Mesendoderm (in vitro differentiated cells): ENCODE results near the gene DOK6.
A peak's percentile ranks its signal among the peaks of the same experiment; 100 is the strongest.

Source experiments
- DNase-seq: peaks from one replicate; pipeline ENCODE4 v3.0.0; 2013
- H2AK5ac ChIP-seq: 2 replicates; pipeline ENCODE4 v1.6.1; 2013; ENCODE audit warnings: low read length, inconsistent platforms
- H2BK120ac ChIP-seq: 2 replicates; pipeline ENCODE4 v1.6.1; 2013; ENCODE audit warnings: low read depth, mild to moderate bottlenecking, low read length, moderate library complexity, mixed read lengths
- H2BK15ac ChIP-seq: replicated peaks from 2 replicates; pipeline ENCODE4 v1.6.1; 2013; ENCODE audit warnings: low read depth, mild to moderate bottlenecking, moderate library complexity
- H2BK5ac ChIP-seq: 2 replicates; pipeline ENCODE4 v1.6.1; 2013; ENCODE audit warnings: low read length, inconsistent platforms
- H3K18ac ChIP-seq: 2 replicates; pipeline ENCODE4 v1.6.1; 2013; ENCODE audit warnings: mild to moderate bottlenecking, low read length, mixed read lengths
- H3K23ac ChIP-seq: one replicate; pipeline ENCODE4 v1.6.1; 2013; ENCODE audit warnings: low read length
- H3K27ac ChIP-seq: 2 replicates; pipeline ENCODE4 v1.5.1; 2013; ENCODE audit warnings: low read depth, mild to moderate bottlenecking, inconsistent platforms, low read length, moderate library complexity
- H3K27me3 ChIP-seq: 2 replicates; pipeline ENCODE4 v1.6.1; 2013; ENCODE audit warnings: low read length, control low read depth, mild to moderate bottlenecking, inconsistent platforms; ENCODE audit not compliant: insufficient read depth, poor library complexity
- H3K36me3 ChIP-seq: 2 replicates; pipeline ENCODE4 v1.6.1; 2013; ENCODE audit warnings: low read length, inconsistent platforms; ENCODE audit not compliant: control insufficient read depth, insufficient read depth
- H3K4ac ChIP-seq: one replicate; pipeline ENCODE4 v1.6.1; 2013; ENCODE audit warnings: low read depth, mild to moderate bottlenecking, low read length, moderate library complexity
- H3K4me1 ChIP-seq: 2 replicates; pipeline ENCODE4 v1.6.1; 2013; ENCODE audit warnings: low read depth, low read length, inconsistent platforms; ENCODE audit not compliant: control insufficient read depth
- H3K4me2 ChIP-seq: 2 replicates; pipeline ENCODE4 v1.6.1; 2013; ENCODE audit warnings: low read length
- H3K4me3 ChIP-seq: 2 replicates; pipeline ENCODE4 v1.5.1; 2013; ENCODE audit warnings: mild to moderate bottlenecking, low read length
- H3K56ac ChIP-seq: one replicate; pipeline ENCODE4 v1.6.1; 2013; ENCODE audit warnings: low read length
- H3K79me1 ChIP-seq: 2 replicates; pipeline ENCODE4 v1.6.1; 2013; ENCODE audit warnings: low read length, inconsistent platforms
- H3K79me2 ChIP-seq: 2 replicates; pipeline ENCODE4 v1.6.1; 2013; ENCODE audit warnings: mild to moderate bottlenecking, low read length; ENCODE audit not compliant: control insufficient read depth, insufficient read depth
- H3K9ac ChIP-seq: 2 replicates; pipeline ENCODE4 v1.6.1; 2013; ENCODE audit warnings: low read length, inconsistent platforms
- H4K5ac ChIP-seq: one replicate; pipeline ENCODE4 v1.6.1; 2013; ENCODE audit warnings: low read length
- H4K8ac ChIP-seq: one replicate; pipeline ENCODE4 v1.6.1; 2013; ENCODE audit warnings: low read depth, mild to moderate bottlenecking, control low read depth, low read length, moderate library complexity
- WGBS: extraction: QIAGEN DNeasy Blood & Tissue Kit; methylation state at CpG from one replicate; pipeline ENCODE4 v1.1.7; 2013; ENCODE audit warnings: low lambda C conversion rate, missing lambda C conversion rate; ENCODE audit not compliant: insufficient coverage; ENCODE audit errors: extremely low coverage; 5-methylcytosine and 5-hydroxymethylcytosine counted together

Gene DOK6

DNA sequence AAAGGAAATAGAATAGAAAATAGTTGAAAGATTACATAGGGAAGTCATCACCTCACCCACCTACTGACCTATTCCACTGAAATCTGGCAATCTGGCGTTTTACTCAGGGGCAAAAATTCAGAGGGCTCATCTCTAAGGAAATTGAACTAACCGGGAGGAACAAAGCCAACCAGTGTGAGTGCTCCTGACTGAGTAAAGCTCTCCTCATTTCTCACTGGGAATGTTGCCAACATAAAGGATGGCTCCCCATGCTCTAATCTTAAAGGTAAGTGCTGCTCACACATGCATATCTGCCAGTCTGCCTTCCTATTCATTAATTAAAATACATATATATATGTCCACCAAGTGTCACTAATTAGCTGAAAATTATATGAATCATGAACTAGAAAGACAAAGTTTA, 13.5 kb upstream of the DOK6 start:
- Histone ChIP-seq H3K4me1 (no peaks in the 10 kb centered on the region), H3K18ac (no peak overlapping the region), H2BK15ac (no peak overlapping the region), H3K27ac (no peak overlapping the region), H2BK120ac (no peak overlapping the region), H3K56ac (no peak overlapping the region), H2BK5ac (no peak overlapping the region), H3K27me3 (no peaks in the 10 kb centered on the region), H3K23ac (no peak overlapping the region), H4K8ac (no peak overlapping the region), H3K9ac (no peak overlapping the region), H3K36me3 (no peaks in the 10 kb centered on the region), H2AK5ac (no peak overlapping the region), H3K79me2 (no peaks in the 10 kb centered on the region), H3K4ac (no peak overlapping the region), H3K4me3 (no peak overlapping the region), H3K79me1 (no peaks in the 10 kb centered on the region), H4K5ac (no peak overlapping the region), H3K4me2 (no peak overlapping the region)
- no CpG with 5 or more reads among the region's 2 CpGs for WGBS
- no peak for DNase-seq

DNA sequence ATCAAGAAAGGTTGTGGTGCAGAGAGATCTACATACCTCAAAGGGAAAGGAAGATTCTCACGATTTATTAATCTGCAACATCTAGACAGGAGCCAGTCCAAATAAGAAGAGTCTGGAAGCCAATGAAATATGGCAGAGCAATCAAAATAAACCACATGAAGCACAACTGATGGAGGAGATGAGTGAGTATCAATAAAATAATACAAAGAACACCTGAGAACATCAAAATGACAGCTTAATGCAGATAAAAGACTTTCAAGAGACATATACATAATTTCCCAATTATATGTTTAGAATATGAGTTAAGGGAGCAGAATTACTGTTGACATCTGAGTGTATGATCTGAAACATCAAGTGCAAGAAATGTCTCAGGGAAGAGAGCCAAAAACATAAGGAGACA, 12.5 kb upstream of the DOK6 start:
- no peaks in the 10 kb centered on the region for H3K27me3 ChIP-seq
- H3K36me3 ChIP-seq: no peaks in the 10 kb centered on the region
- WGBS: no CpG with 5 or more reads among the region's 1 CpG
- no peak overlapping the region for H2BK120ac ChIP-seq
- H3K4me2 ChIP-seq: no peak overlapping the region
- no peak overlapping the region for H2BK5ac ChIP-seq
- H3K4me3 ChIP-seq: no peak overlapping the region
- no peak overlapping the region for H3K23ac ChIP-seq
- no peak overlapping the region for H4K5ac ChIP-seq
- no peak overlapping the region for H2BK15ac ChIP-seq
- H3K56ac ChIP-seq: no peak overlapping the region
- H3K79me1 ChIP-seq: no peaks in the 10 kb centered on the region
- H3K9ac ChIP-seq: no peak overlapping the region
- H3K27ac ChIP-seq: no peak overlapping the region
- no peak overlapping the region for H2AK5ac ChIP-seq
- no peaks in the 10 kb centered on the region for H3K4me1 ChIP-seq
- no peaks in the 10 kb centered on the region for H3K79me2 ChIP-seq
- no peak for DNase-seq
- no peak overlapping the region for H4K8ac ChIP-seq
- H3K4ac ChIP-seq: no peak overlapping the region
- no peak overlapping the region for H3K18ac ChIP-seq

DNA sequence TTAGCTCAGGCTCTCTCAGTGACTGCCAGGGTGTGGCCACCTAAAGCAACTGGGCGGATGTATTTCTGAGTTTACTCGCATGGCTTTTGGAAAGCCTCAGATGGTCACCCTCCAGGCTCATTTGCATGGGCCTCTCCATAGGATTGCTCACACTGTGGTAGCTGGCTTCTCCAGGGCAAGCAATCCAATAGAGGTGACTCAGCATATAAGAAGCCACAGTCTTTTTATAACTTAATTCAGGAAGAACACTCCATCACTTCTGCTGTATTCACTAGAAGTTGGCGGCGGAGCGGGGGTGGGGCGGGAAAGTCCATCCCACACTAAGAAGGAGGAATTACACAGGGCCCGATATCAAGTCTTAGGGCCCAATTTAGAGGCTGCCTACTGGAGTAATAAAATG, 3.6 kb upstream of the DOK6 start:
- Histone ChIP-seq H3K9ac (no peak overlapping the region), H2BK15ac (no peak overlapping the region), H3K4ac (no peak overlapping the region), H3K23ac (no peak overlapping the region), H3K56ac (no peak overlapping the region), H3K18ac (peak overlapping the region; percentile 60), H3K36me3 (no peaks in the 10 kb centered on the region), H3K4me3 (no peak overlapping the region), H3K4me2 (no peak overlapping the region), H3K27me3 (no peaks in the 10 kb centered on the region), H2BK120ac (no peak overlapping the region), H4K8ac (no peak overlapping the region), H2BK5ac (no peak overlapping the region), H3K27ac (no peak overlapping the region), H3K79me2 (no peaks in the 10 kb centered on the region), H2AK5ac (no peak overlapping the region), H3K79me1 (no peaks in the 10 kb centered on the region), H4K5ac (no peak overlapping the region), H3K4me1 (no peaks in the 10 kb centered on the region)
- DNase-seq: peak; percentile 49
- WGBS: no CpG with 5 or more reads among the region's 7 CpGs

DNA sequence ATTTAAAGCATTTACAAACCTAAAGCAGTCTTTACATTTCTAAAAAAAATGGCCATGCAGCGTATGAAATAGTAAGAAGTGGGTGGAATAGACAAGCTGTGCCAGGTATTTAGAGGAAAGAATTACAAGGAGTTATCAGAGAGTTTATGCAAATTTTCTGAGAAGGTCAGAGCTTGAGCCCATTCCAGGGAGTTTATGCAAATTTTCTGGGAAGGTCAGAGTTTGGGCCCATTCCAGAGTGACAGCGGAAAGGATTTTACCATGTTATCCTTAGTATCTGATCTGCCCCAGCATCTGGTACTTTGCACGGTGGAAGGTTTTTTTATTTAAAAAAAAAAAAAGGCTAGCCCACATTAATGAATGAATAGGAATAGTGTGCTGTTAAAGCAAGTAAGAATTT, 1.4 kb upstream of the DOK6 start:
- no peak overlapping the region for H2BK5ac ChIP-seq
- DNase-seq: peak; percentile 77
- H2BK15ac ChIP-seq: no peak overlapping the region
- H3K4me2 ChIP-seq: no peak overlapping the region
- no peak overlapping the region for H4K8ac ChIP-seq
- no peak overlapping the region for H3K27ac ChIP-seq
- H3K9ac ChIP-seq: no peak overlapping the region
- H3K27me3 ChIP-seq: peaks cover 6% of the 10 kb centered on the region
- no peaks in the 10 kb centered on the region for H3K36me3 ChIP-seq
- no peaks in the 10 kb centered on the region for H3K79me1 ChIP-seq
- no peak overlapping the region for H3K18ac ChIP-seq
- no peak overlapping the region for H3K4ac ChIP-seq
- WGBS: no CpG with 5 or more reads among the region's 3 CpGs
- H2AK5ac ChIP-seq: no peak overlapping the region
- H3K23ac ChIP-seq: no peak overlapping the region
- no peak overlapping the region for H3K56ac ChIP-seq
- H2BK120ac ChIP-seq: no peak overlapping the region
- H3K4me3 ChIP-seq: no peak overlapping the region
- no peak overlapping the region for H4K5ac ChIP-seq
- no peaks in the 10 kb centered on the region for H3K4me1 ChIP-seq
- no peaks in the 10 kb centered on the region for H3K79me2 ChIP-seq

DNA sequence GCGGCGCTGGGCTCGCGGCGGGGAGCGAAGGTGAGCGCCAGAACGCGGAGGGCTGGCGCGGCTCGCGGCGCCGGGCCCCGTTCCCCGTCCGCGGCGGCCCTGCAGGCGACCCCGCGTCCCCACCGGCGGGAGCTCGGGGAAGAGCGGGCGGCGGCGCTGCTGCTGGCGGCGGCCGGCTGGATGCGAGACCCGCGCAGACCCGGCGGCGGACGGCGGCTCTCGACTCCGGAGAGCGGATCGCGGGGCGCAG, 213 bp downstream of the DOK6 start:
- Histone ChIP-seq H4K8ac (no peak overlapping the region), H2BK120ac (no peak overlapping the region), H3K36me3 (no peaks in the 10 kb centered on the region), H3K4me2 (peak overlapping the region; percentile 92), H3K18ac (peak overlapping the region; percentile 75), H3K27ac (no peak overlapping the region), H4K5ac (no peak overlapping the region), H3K4ac (peak overlapping the region; percentile 47), H2BK15ac (no peak overlapping the region), H3K9ac (peak overlapping the region; percentile 68), H3K79me1 (no peaks in the 10 kb centered on the region), H2AK5ac (no peak overlapping the region), H3K4me1 (no peaks in the 10 kb centered on the region), H3K4me3 (peak overlapping the region; percentile 66), H3K79me2 (no peaks in the 10 kb centered on the region), H3K27me3 (peaks cover 6% of the 10 kb centered on the region), H3K56ac (peak overlapping the region; percentile 85), H3K23ac (no peak overlapping the region), H2BK5ac (no peak overlapping the region)
- WGBS: no CpG with 5 or more reads among the region's 47 CpGs
- no peak for DNase-seq

DNA sequence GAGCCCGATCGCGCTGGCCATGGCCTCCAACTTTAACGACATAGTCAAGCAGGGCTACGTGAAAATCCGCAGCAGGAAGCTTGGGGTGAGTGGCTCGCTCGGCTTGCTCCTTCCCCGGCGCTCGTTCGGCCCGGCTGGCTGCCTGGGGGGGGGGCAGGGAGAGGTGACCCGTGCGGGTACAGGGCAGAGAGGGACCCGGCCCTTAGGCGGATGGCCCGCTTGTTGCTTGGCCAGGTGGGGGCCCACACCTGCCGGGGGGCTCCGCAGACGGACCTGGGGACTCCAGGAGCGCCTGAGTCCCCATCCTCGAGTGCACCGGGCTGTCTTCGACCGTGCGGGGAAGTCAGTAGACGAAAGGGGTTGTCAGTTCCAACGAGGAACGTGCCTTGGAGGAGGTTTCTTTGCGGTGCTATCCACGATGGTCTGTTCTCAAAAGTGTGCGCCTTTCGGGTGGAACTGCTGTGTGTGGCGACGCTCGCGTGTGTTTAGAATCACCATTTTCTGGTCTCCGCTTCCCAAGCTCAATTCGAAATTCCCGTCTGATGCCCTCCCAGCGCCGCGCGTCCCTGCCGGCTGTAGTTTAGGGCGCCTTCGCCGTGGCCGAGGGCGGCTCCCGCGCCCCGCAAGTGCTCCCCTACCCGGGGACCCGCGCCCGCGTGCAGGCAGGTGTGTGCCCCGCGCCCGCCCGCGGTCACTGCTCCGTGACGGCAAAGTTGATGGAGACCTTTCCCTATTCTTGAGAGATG, 711 bp downstream of the DOK6 start:
- Histone ChIP-seq H3K9ac (peak overlapping the region; percentile 68), H4K5ac (no peak overlapping the region), H3K4ac (no peak overlapping the region), H3K79me2 (no peaks in the 10 kb centered on the region), H2AK5ac (no peak overlapping the region), H3K27me3 (peaks cover 6% of the 10 kb centered on the region), H4K8ac (no peak overlapping the region), H3K4me3 (peak overlapping the region; percentile 66), H2BK120ac (no peak overlapping the region), H3K23ac (peak overlapping the region; percentile 29), H3K4me2 (peak overlapping the region; percentile 92), H3K56ac (peak overlapping the region; percentile 85), H3K79me1 (no peaks in the 10 kb centered on the region), H3K27ac (no peak overlapping the region), H3K18ac (peak overlapping the region; percentile 75), H2BK15ac (no peak overlapping the region), H3K4me1 (no peaks in the 10 kb centered on the region), H3K36me3 (no peaks in the 10 kb centered on the region), H2BK5ac (no peak overlapping the region)
- DNase-seq: peak; percentile 47
- WGBS: no CpG with 5 or more reads among the region's 66 CpGs
